CD4-positive, alpha-beta T cell treated with Interleukin-17A for 4 hours (primary cell): ENCODE measurements around the gene C5AR1.
A peak's percentile ranks its signal among the peaks of the same experiment; 100 is the strongest.
"Not testable (repeated sequence)": the region's sequence is repeated elsewhere in the genome, so short reads cannot be mapped to it uniquely, and the experiment has no call there.

Source experiments
- DNase-seq: peaks from one replicate; pipeline ENCODE4 v3.0.0-alpha.2; 2020; ENCODE audit warnings: mixed read lengths

Gene C5AR1

GRCh38 chr19:47296036-47296435, 13.6 kb upstream of the C5AR1 start:
- peak; percentile 85 for DNase-seq

- not testable (repeated sequence) for DNase-seq
Observed at GRCh38 chr19:47300867-47301266, 8.8 kb upstream of the C5AR1 start.

- no peak for DNase-seq
Observed at GRCh38 chr19:47302249-47302648, 7.4 kb upstream of the C5AR1 start.

- DNase-seq, result no peak
Observed at GRCh38 chr19:47303966-47304365, 5.7 kb upstream of the C5AR1 start.

GRCh38 chr19:47305309-47305751, 4.3 kb upstream of the C5AR1 start:
- DNase-seq, result peak; percentile 74

GRCh38 chr19:47306303-47306702, 3.4 kb upstream of the C5AR1 start:
- DNase-seq, result no peak

- DNase-seq, result no peak
Observed at GRCh38 chr19:47309038-47309437, 623 bp upstream of the C5AR1 start.

- DNase-seq, result no peak
Observed at GRCh38 chr19:47310323-47310722, 662 bp downstream of the C5AR1 start.

- DNase-seq, result no peak
Observed at GRCh38 chr19:47310819-47311218, 1.2 kb downstream of the C5AR1 start.

GRCh38 chr19:47312366-47313006, 2.8 kb downstream of the C5AR1 start:
- DNase-seq, result no peak

- no peak for DNase-seq
Observed at GRCh38 chr19:47313754-47314295, 4.2 kb downstream of the C5AR1 start.

GRCh38 chr19:47315125-47315821, 5.6 kb downstream of the C5AR1 start:
- DNase-seq, result no peak

GRCh38 chr19:47316513-47316912, 6.9 kb downstream of the C5AR1 start:
- no peak for DNase-seq

GRCh38 chr19:47319923-47320871, 10.5 kb downstream of the C5AR1 start:
- no peak for DNase-seq

- DNase-seq, result no peak
Observed at GRCh38 chr19:47321630-47322029, 12.0 kb downstream of the C5AR1 start.

- no peak for DNase-seq
Observed at GRCh38 chr19:47322058-47322457, 12.4 kb downstream of the C5AR1 start.

GRCh38 chr19:47323409-47323808, 13.7 kb downstream of the C5AR1 start:
- DNase-seq, result no peak

- no peak for DNase-seq
Observed at GRCh38 chr19:47323872-47324271, 14.2 kb downstream of the C5AR1 start.

- no peak for DNase-seq
Observed at GRCh38 chr19:47324502-47324901, 14.8 kb downstream of the C5AR1 start.

GRCh38 chr19:47330466-47330869, 20.8 kb downstream of the C5AR1 start:
- no peak for DNase-seq

GRCh38 chr19:47331490-47331889, 21.8 kb downstream of the C5AR1 start:
- no peak for DNase-seq

GRCh38 chr19:47331931-47332547, 22.4 kb downstream of the C5AR1 start, which contains the start of gene C5AR2:
Gene C5AR2 (plus strand): TSS chr19:47332175. CDS start chr19:47340800, 8,625 bp downstream.
- DNase-seq, result no peak
